Endothelial cell of umbilical vein (primary cell): Measurements from ENCODE around the gene TENM4. TPM values are rescaled to one million over a fixed set of nuclear protein-coding genes. Genes with fewer than 3 reads are reported as not detected.

Source experiments
- BruUV-seq: library from RNA; stranded (reverse); fragments of 400-500 nt; replicated peaks from 2 replicates; lab custom pipeline; 2021; lab: Mats Ljungman, UMichigan
- CTCF ChIA-PET: fragments of 300-600, 350-600 bp; sonication (Branson Sonifier 250); formaldehyde crosslinking; loops from one replicate; lab custom pipeline; 2021; ENCODE audit warnings: antibody characterized with exemption, inconsistent platforms; lab: Charles Lee
- POLR2A ChIA-PET: fragments of 300-600, 350-600 bp; sonication (Branson Sonifier 250); formaldehyde crosslinking; loops from one replicate; lab custom pipeline; 2021; ENCODE audit warnings: antibody characterized with exemption, inconsistent platforms; lab: Charles Lee
- DNase-seq: peaks from one replicate; pipeline ENCODE4 v3.0.0-alpha.2; 2011; ENCODE audit warnings: low read depth, low spot score
- FAIRE-seq: peaks from 2 replicates; lab custom pipeline; 2011; peaks lifted over from hg19 to GRCh38; lab: Jason Lieb, UNC
- H2AFZ ChIP-seq: 2 replicates; pipeline ENCODE4 v1.6.0; 2012; ENCODE audit warnings: low read depth, low read length, control low read depth, inconsistent platforms
- H3K27ac ChIP-seq: 2 replicates; pipeline ENCODE4 v1.5.1; 2011; ENCODE audit warnings: low read depth, mild to moderate bottlenecking, control low read depth, low read length, moderate library complexity; ENCODE audit not compliant: insufficient read depth
- H3K27me3 ChIP-seq, 2 experiments: 2 replicates each; pipeline versions ENCODE4 v1.6.0 to v1.6.1; 2011; ENCODE audit warnings: low read length in 2 of 2, mixed read lengths in 1 of 2; ENCODE audit not compliant: control insufficient read depth in 2 of 2, insufficient read depth in 2 of 2
- H3K36me3 ChIP-seq, 2 experiments: 2 replicates in 1 of 2; 3 replicates in 1 of 2; pipeline ENCODE4 v1.5.1; 2011; ENCODE audit warnings: low read length in 2 of 2, mild to moderate bottlenecking in 1 of 2, moderate library complexity in 1 of 2; ENCODE audit not compliant: control insufficient read depth in 2 of 2, insufficient read depth in 2 of 2; ENCODE audit errors: extremely low read depth in 1 of 2
- H3K4me1 ChIP-seq: 3 replicates; pipeline ENCODE4 v1.5.1; 2011; ENCODE audit warnings: mild to moderate bottlenecking, low read length; ENCODE audit not compliant: control insufficient read depth, insufficient read depth; ENCODE audit errors: extremely low read depth
- H3K4me2 ChIP-seq: 2 replicates; pipeline ENCODE4 v1.6.1; 2011; ENCODE audit warnings: low read length, control low read depth, mixed read lengths; ENCODE audit not compliant: insufficient read depth
- H3K4me3 ChIP-seq, 3 experiments: fragments of 200-600 bp in 1 of 3; sonication (generic), shearing (Covaris generic) in 1 of 3; replicated peaks in 1 of 3; 2 replicates each; pipeline ENCODE4 v1.5.1; 2011 to 2016; ENCODE audit warnings: control low read depth in 3 of 3, low read length in 3 of 3, mild to moderate bottlenecking in 2 of 3, inconsistent platforms in 1 of 3, low read depth in 1 of 3, moderate library complexity in 1 of 3; ENCODE audit not compliant: insufficient read depth in 1 of 3
- H3K79me2 ChIP-seq: 2 replicates; pipeline ENCODE4 v1.6.0; 2012; ENCODE audit warnings: low read length, inconsistent platforms; ENCODE audit not compliant: control insufficient read depth, insufficient read depth
- H3K9ac ChIP-seq: replicated peaks from 2 replicates; pipeline ENCODE3; 2011; ENCODE audit warnings: low read length, control low read depth; ENCODE audit not compliant: insufficient read depth; ENCODE audit errors: extremely low read depth
- H3K9me1 ChIP-seq: replicated peaks from 3 replicates; pipeline ENCODE4 v1.6.0; 2011; ENCODE audit warnings: mild to moderate bottlenecking, low read length; ENCODE audit not compliant: control insufficient read depth, insufficient read depth; ENCODE audit errors: extremely low read depth
- H3K9me3 ChIP-seq: replicated peaks from 2 replicates; pipeline ENCODE4 v1.5.1; 2012; ENCODE audit warnings: low read length, inconsistent platforms; ENCODE audit not compliant: control insufficient read depth, insufficient read depth
- H4K20me1 ChIP-seq: replicated peaks from 2 replicates; pipeline ENCODE3; 2011; ENCODE audit warnings: mild to moderate bottlenecking, low read length; ENCODE audit not compliant: control insufficient read depth, insufficient read depth; ENCODE audit errors: extremely low read depth
- CTCF ChIP-seq, 2 donors: IDR thresholded peaks; 1 replicate in 1 of 2; 2 replicates in 1 of 2; pipeline ENCODE4 v1.5.1; 2011; ENCODE audit warnings: low read length in 2 of 2, mild to moderate bottlenecking in 2 of 2, moderate library complexity in 2 of 2, control low read depth in 1 of 2, inconsistent platforms in 1 of 2, low read depth in 1 of 2; ENCODE audit not compliant: insufficient read depth in 1 of 2; ENCODE audit errors: extremely low read depth in 1 of 2
- EZH2 ChIP-seq: IDR thresholded peaks from 2 replicates; pipeline ENCODE4 v1.6.1; 2012; ENCODE audit warnings: borderline replicate concordance, low read depth, mild to moderate bottlenecking, moderate library complexity, low read length, inconsistent platforms; ENCODE audit not compliant: severe bottlenecking
- FOS ChIP-seq: IDR thresholded peaks from 2 replicates; pipeline ENCODE4 v1.6.1; 2011; ENCODE audit warnings: mild to moderate bottlenecking, low read length, moderate library complexity, borderline replicate concordance; ENCODE audit not compliant: insufficient read depth
- GATA2 ChIP-seq: IDR thresholded peaks from 2 replicates; pipeline ENCODE4 v1.7.0; 2011; ENCODE audit warnings: low read depth, mild to moderate bottlenecking, moderate library complexity, mixed read lengths, low read length; ENCODE audit not compliant: insufficient read length, insufficient read depth
- JUN ChIP-seq: IDR thresholded peaks from 2 replicates; pipeline ENCODE4 v1.6.1; 2011; ENCODE audit warnings: borderline replicate concordance, low read depth; ENCODE audit not compliant: insufficient read length, insufficient read depth
- MAX ChIP-seq: IDR thresholded peaks from 2 replicates; pipeline ENCODE4 v1.6.1; 2011; ENCODE audit not compliant: insufficient read depth, insufficient read length
- MYC ChIP-seq: IDR thresholded peaks from one replicate; pipeline ENCODE4 v1.6.1; 2011; ENCODE audit warnings: mild to moderate bottlenecking, low read depth, low read length
- POLR2A ChIP-seq: IDR thresholded peaks from 2 replicates; pipeline ENCODE4 v1.6.1; 2012; ENCODE audit warnings: low read depth, mild to moderate bottlenecking, control low read depth, low read length
- POLR2AphosphoS5 ChIP-seq: IDR thresholded peaks from 2 replicates; pipeline ENCODE4 v1.6.1; 2012; ENCODE audit warnings: low read depth, mild to moderate bottlenecking, control low read depth, low read length, moderate library complexity; ENCODE audit not compliant: insufficient read depth
- dilution Hi-C: fragments of 300-500 bp; cut with MboI; formaldehyde crosslinking; loops from one replicate; pipeline ENCODE4 v1.15.0; 2019; ENCODE audit warnings: low sequenced_read_pairs; ENCODE audit not compliant: extremely low pct_ligation_motif_present
- intact Hi-C: fragments of 100-400 bp; cut with micrococcal nuclease; formaldehyde crosslinking; loops from one replicate; pipeline ENCODE4 v1.10.0; 2022
- polyA plus RNA-seq, 4 experiments: library from polyadenylated mRNA; depleted of rRNA in 3 of 4; stranded (reverse) in 3 of 4; unstranded in 1 of 4; fragments of >200 nt; gene quantifications; 2 replicates each; pipeline versions ENCODE4 v1.2.1 to v1.2.3, GENCODE V29; 2011 to 2012; ENCODE audit warnings: missing spikeins in 1 of 4
- total RNA-seq: library from RNA; stranded (reverse); gene quantifications from 2 replicates; pipeline ENCODE4 v1.2.3, GENCODE V29; 2021

The TENM4 gene
- total and polyA plus RNA-seq, 2 donors (not counting 3 experiments of a cell fraction or from before 2014, with no cell fraction given) = 0.06 to 0.27 TPM

- POLR2A ChIA-PET = no interaction called here
Measured at GRCh38 chr11:79258576-79258975, 182.3 kb downstream of the TENM4 start.

More at GRCh38 chr11:79258576-79258975, 182.3 kb downstream of the TENM4 start:
- CTCF ChIA-PET = no interaction called here
- Histone ChIP-seq H3K27me3 (no peaks in the 10 kb centered on the region), H3K79me2 (no peaks in the 10 kb centered on the region), H3K4me3 (no peak overlapping the region), H2AFZ (no peak overlapping the region), H3K9ac (no peak overlapping the region), H3K27ac (no peak overlapping the region), H3K36me3 (no peaks in the 10 kb centered on the region), H3K9me1 (no peaks in the 10 kb centered on the region), H3K4me1 (no peaks in the 10 kb centered on the region), H3K9me3 (no peaks in the 10 kb centered on the region), H3K4me2 (no peak overlapping the region), H4K20me1 (no peaks in the 10 kb centered on the region)
- FAIRE-seq (no peak), DNase-seq (no peak)
- intact Hi-C loops = no loop called here
- no TSS peak for BruUV-seq
- dilution Hi-C loops = no loop called here
- TF ChIP-seq EZH2 (no peak), FOS (no peak), MYC (no peak), POLR2AphosphoS5 (no peak), POLR2A (no peak), CTCF (IDR thresholded peaks at IDR 0.05; ENCODE audit: extremely low read depth in 1 of 2, insufficient read depth in 1 of 2, low read depth in 1 of 2, low read length in 2 of 2) (no peak), GATA2 (no peak), MAX (no peak), JUN (no peak)
